Activated naive CD8-positive, alpha-beta T cell treated with anti-CD3 and anti-CD28 coated beads for 36 hours (primary cell): ENCODE measurements around the gene ZC3H14. TPM values are rescaled to one million over a fixed set of nuclear protein-coding genes. Genes with fewer than 3 reads are reported as not detected.

Experiments used
- DNase-seq: peaks from one replicate; pipeline ENCODE4 v3.0.0; 2021
- H3K27ac Mint-ChIP-seq: one replicate; pipeline ENCODE4 v1.8.0; 2022; ENCODE audit warnings: mild to moderate bottlenecking, moderate library complexity, mixed read lengths
- H3K27me3 Mint-ChIP-seq: one replicate; pipeline ENCODE4 v1.8.0; 2022; ENCODE audit warnings: mild to moderate bottlenecking, mixed read lengths
- H3K36me3 Mint-ChIP-seq: one replicate; pipeline ENCODE4 v1.8.0; 2021; ENCODE audit warnings: mild to moderate bottlenecking, mixed read lengths
- H3K4me1 Mint-ChIP-seq: one replicate; pipeline ENCODE4 v1.8.0; 2021; ENCODE audit warnings: mixed read lengths
- H3K4me3 Mint-ChIP-seq: one replicate; pipeline ENCODE4 v1.8.0; 2022; ENCODE audit warnings: mild to moderate bottlenecking, moderate library complexity, mixed read lengths
- H3K9me3 Mint-ChIP-seq: one replicate; pipeline ENCODE4 v1.8.0; 2022; ENCODE audit warnings: mixed read lengths
- total RNA-seq, 2 experiments: library from RNA; stranded (reverse); gene quantifications; one replicate each; pipeline ENCODE4 v1.2.3, GENCODE V29; 2021

The ZC3H14 gene
- total RNA-seq, 2 experiments from 2014 or later, result 47.5 to 52.6 TPM

GRCh38 chr14:88611878-88612277 is 49.0 kb downstream of the ZC3H14 start:
- Mint-ChIP-seq H3K27ac (no peak overlapping the region), H3K27me3 (no peaks in the 10 kb centered on the region), H3K4me1 (peaks cover 8% of the 10 kb centered on the region), H3K4me3 (no peak overlapping the region), H3K9me3 (no peaks in the 10 kb centered on the region), H3K36me3 (peaks cover 36% of the 10 kb centered on the region)
- DNase-seq, result no peak

- DNase-seq, result no peak
- no peaks in the 10 kb centered on the region for H3K9me3 Mint-ChIP-seq
- no peak overlapping the region for H3K27ac Mint-ChIP-seq
- H3K36me3 Mint-ChIP-seq, result peaks cover 26% of the 10 kb centered on the region
- no peaks in the 10 kb centered on the region for H3K27me3 Mint-ChIP-seq
- H3K4me3 Mint-ChIP-seq, result no peak overlapping the region
- H3K4me1 Mint-ChIP-seq, result peaks cover 8% of the 10 kb centered on the region
These were observed 50.1 kb downstream of the ZC3H14 start for GRCh38 chr14:88612981-88613380.

- H3K4me1 Mint-ChIP-seq, result peaks cover 8% of the 10 kb centered on the region
- H3K9me3 Mint-ChIP-seq, result no peaks in the 10 kb centered on the region
- no peak overlapping the region for H3K27ac Mint-ChIP-seq
- H3K27me3 Mint-ChIP-seq, result no peaks in the 10 kb centered on the region
- H3K4me3 Mint-ChIP-seq, result no peak overlapping the region
- peaks cover 20% of the 10 kb centered on the region for H3K36me3 Mint-ChIP-seq
- peak; percentile 4 for DNase-seq
These were observed 50.7 kb downstream of the ZC3H14 start for GRCh38 chr14:88613552-88614010.

- H3K4me3 Mint-ChIP-seq, result no peak overlapping the region
- H3K9me3 Mint-ChIP-seq, result no peaks in the 10 kb centered on the region
- no peak overlapping the region for H3K27ac Mint-ChIP-seq
These were observed 51.5 kb downstream of the ZC3H14 start for GRCh38 chr14:88614218-88614907.

GRCh38 chr14:88616697-88617096 is 53.9 kb downstream of the ZC3H14 start:
- no peak overlapping the region for H3K4me3 Mint-ChIP-seq
- DNase-seq, result no peak
- peaks cover 8% of the 10 kb centered on the region for H3K4me1 Mint-ChIP-seq
- H3K27me3 Mint-ChIP-seq, result no peaks in the 10 kb centered on the region
- peaks cover 7% of the 10 kb centered on the region for H3K36me3 Mint-ChIP-seq
- no peak overlapping the region for H3K27ac Mint-ChIP-seq
- no peaks in the 10 kb centered on the region for H3K9me3 Mint-ChIP-seq

More at GRCh38 chr14:88614218-88614907, 51.5 kb downstream of the ZC3H14 start:
- Mint-ChIP-seq H3K36me3 (peaks cover 19% of the 10 kb centered on the region), H3K27me3 (no peaks in the 10 kb centered on the region), H3K4me1 (peaks cover 8% of the 10 kb centered on the region)
- DNase-seq, result no peak

- Mint-ChIP-seq H3K9me3 (no peaks in the 10 kb centered on the region), H3K27me3 (no peaks in the 10 kb centered on the region), H3K27ac (no peak overlapping the region), H3K4me1 (peaks cover 8% of the 10 kb centered on the region), H3K4me3 (no peak overlapping the region), H3K36me3 (peaks cover 8% of the 10 kb centered on the region)
- DNase-seq, result no peak
These were observed 54.6 kb downstream of the ZC3H14 start for GRCh38 chr14:88617479-88617878.

- no peak for DNase-seq
- no peaks in the 10 kb centered on the region for H3K9me3 Mint-ChIP-seq
- H3K4me1 Mint-ChIP-seq, result peaks cover 2% of the 10 kb centered on the region
- H3K4me3 Mint-ChIP-seq, result no peak overlapping the region
- H3K27ac Mint-ChIP-seq, result no peak overlapping the region
- H3K27me3 Mint-ChIP-seq, result no peaks in the 10 kb centered on the region
- peaks cover 5% of the 10 kb centered on the region for H3K36me3 Mint-ChIP-seq
These were observed 55.6 kb downstream of the ZC3H14 start for GRCh38 chr14:88618476-88618875.

- H3K36me3 Mint-ChIP-seq, result peaks cover 7% of the 10 kb centered on the region
- H3K4me3 Mint-ChIP-seq, result no peak overlapping the region
- H3K9me3 Mint-ChIP-seq, result no peaks in the 10 kb centered on the region
These were observed 58.3 kb downstream of the ZC3H14 start for GRCh38 chr14:88621100-88621499.

GRCh38 chr14:88625671-88626070 is 62.8 kb downstream of the ZC3H14 start:
- Mint-ChIP-seq H3K36me3 (peaks cover 10% of the 10 kb centered on the region), H3K4me3 (no peak overlapping the region), H3K9me3 (no peaks in the 10 kb centered on the region), H3K27me3 (no peaks in the 10 kb centered on the region), H3K27ac (no peak overlapping the region), H3K4me1 (no peaks in the 10 kb centered on the region)
- DNase-seq, result no peak

More at GRCh38 chr14:88621100-88621499, 58.3 kb downstream of the ZC3H14 start:
- no peak for DNase-seq
- no peak overlapping the region for H3K27ac Mint-ChIP-seq
- no peaks in the 10 kb centered on the region for H3K4me1 Mint-ChIP-seq
- H3K27me3 Mint-ChIP-seq, result no peaks in the 10 kb centered on the region

- DNase-seq, result no peak
- Mint-ChIP-seq H3K27ac (no peak overlapping the region), H3K27me3 (no peaks in the 10 kb centered on the region), H3K4me1 (no peaks in the 10 kb centered on the region), H3K9me3 (no peaks in the 10 kb centered on the region), H3K36me3 (peaks cover 7% of the 10 kb centered on the region), H3K4me3 (no peak overlapping the region)
These were observed 65.2 kb downstream of the ZC3H14 start for GRCh38 chr14:88628033-88628432.

- no peaks in the 10 kb centered on the region for H3K9me3 Mint-ChIP-seq
These were observed 65.6 kb downstream of the ZC3H14 start for GRCh38 chr14:88628462-88628861.

GRCh38 chr14:88630565-88630964 is 67.7 kb downstream of the ZC3H14 start:
- H3K4me1 Mint-ChIP-seq, result no peaks in the 10 kb centered on the region
- peaks cover 4% of the 10 kb centered on the region for H3K36me3 Mint-ChIP-seq
- no peaks in the 10 kb centered on the region for H3K27me3 Mint-ChIP-seq
- no peak for DNase-seq
- no peak overlapping the region for H3K27ac Mint-ChIP-seq
- no peak overlapping the region for H3K4me3 Mint-ChIP-seq
- no peaks in the 10 kb centered on the region for H3K9me3 Mint-ChIP-seq

More at GRCh38 chr14:88628462-88628861, 65.6 kb downstream of the ZC3H14 start:
- no peak for DNase-seq
- H3K36me3 Mint-ChIP-seq, result peaks cover 7% of the 10 kb centered on the region
- no peaks in the 10 kb centered on the region for H3K4me1 Mint-ChIP-seq
- no peak overlapping the region for H3K27ac Mint-ChIP-seq
- H3K4me3 Mint-ChIP-seq, result no peak overlapping the region
- H3K27me3 Mint-ChIP-seq, result no peaks in the 10 kb centered on the region

GRCh38 chr14:88631091-88631490 is 68.3 kb downstream of the ZC3H14 start:
- Mint-ChIP-seq H3K27ac (no peak overlapping the region), H3K27me3 (no peaks in the 10 kb centered on the region), H3K36me3 (peaks cover 4% of the 10 kb centered on the region), H3K4me1 (no peaks in the 10 kb centered on the region), H3K9me3 (no peaks in the 10 kb centered on the region), H3K4me3 (no peak overlapping the region)
- DNase-seq, result no peak

GRCh38 chr14:88632512-88632911 is 69.7 kb downstream of the ZC3H14 start:
- Mint-ChIP-seq H3K4me1 (no peaks in the 10 kb centered on the region), H3K27me3 (no peaks in the 10 kb centered on the region), H3K36me3 (peaks cover 5% of the 10 kb centered on the region), H3K4me3 (no peak overlapping the region), H3K9me3 (no peaks in the 10 kb centered on the region), H3K27ac (no peak overlapping the region)
- DNase-seq, result no peak

GRCh38 chr14:88639221-88639620 is 76.4 kb downstream of the ZC3H14 start:
- no peak overlapping the region for H3K27ac Mint-ChIP-seq
- no peaks in the 10 kb centered on the region for H3K4me1 Mint-ChIP-seq
- H3K9me3 Mint-ChIP-seq, result peaks cover 14% of the 10 kb centered on the region

GRCh38 chr14:88660056-88660455 is 97.2 kb downstream of the ZC3H14 start:
- Mint-ChIP-seq H3K36me3 (peaks cover 21% of the 10 kb centered on the region), H3K4me3 (no peak overlapping the region), H3K9me3 (peaks cover 12% of the 10 kb centered on the region), H3K27ac (no peak overlapping the region), H3K4me1 (no peaks in the 10 kb centered on the region), H3K27me3 (no peaks in the 10 kb centered on the region)
- DNase-seq, result no peak

More at GRCh38 chr14:88639221-88639620, 76.4 kb downstream of the ZC3H14 start:
- no peak for DNase-seq
- Mint-ChIP-seq H3K36me3 (peaks cover 48% of the 10 kb centered on the region), H3K27me3 (no peaks in the 10 kb centered on the region), H3K4me3 (no peak overlapping the region)
